ENCODE measurements around the gene ROBO2.

DNA sequence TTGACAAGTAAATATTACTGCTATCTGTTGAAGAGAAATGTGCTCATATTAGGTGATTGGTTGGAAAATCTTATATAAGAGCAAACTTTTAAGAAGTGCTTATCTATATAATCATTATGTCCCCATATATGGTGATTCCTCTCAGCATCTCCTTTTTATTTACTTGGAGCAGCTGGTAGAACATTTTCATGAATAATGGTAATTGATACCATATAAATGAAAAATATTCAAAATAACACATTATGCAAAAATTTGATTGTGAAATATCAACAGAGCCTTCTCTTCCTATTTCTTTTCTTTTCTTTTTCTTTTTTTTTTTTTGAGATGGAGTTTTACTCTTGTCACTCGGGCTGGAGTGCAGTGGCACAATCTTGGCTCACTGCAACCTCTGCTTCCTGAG is 56.2 kb downstream of the ROBO2 start:
- TF ChIP-seq, protein P1, sequence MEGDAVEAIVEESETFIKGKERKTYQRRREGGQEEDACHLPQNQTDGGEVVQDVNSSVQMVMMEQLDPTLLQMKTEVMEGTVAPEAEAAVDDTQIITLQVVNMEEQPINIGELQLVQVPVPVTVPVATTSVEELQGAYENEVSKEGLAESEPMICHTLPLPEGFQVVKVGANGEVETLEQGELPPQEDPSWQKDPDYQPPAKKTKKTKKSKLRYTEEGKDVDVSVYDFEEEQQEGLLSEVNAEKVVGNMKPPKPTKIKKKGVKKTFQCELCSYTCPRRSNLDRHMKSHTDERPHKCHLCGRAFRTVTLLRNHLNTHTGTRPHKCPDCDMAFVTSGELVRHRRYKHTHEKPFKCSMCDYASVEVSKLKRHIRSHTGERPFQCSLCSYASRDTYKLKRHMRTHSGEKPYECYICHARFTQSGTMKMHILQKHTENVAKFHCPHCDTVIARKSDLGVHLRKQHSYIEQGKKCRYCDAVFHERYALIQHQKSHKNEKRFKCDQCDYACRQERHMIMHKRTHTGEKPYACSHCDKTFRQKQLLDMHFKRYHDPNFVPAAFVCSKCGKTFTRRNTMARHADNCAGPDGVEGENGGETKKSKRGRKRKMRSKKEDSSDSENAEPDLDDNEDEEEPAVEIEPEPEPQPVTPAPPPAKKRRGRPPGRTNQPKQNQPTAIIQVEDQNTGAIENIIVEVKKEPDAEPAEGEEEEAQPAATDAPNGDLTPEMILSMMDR (IDR thresholded peaks at IDR 0.05): no peak
- no peak for TF ChIP-seq POLR2A (IDR thresholded peaks at IDR 0.05)

All from heart left ventricle (tissue), 13 donors.